H9 (cell line): ENCODE results near the gene DPYD. TPM values are rescaled to one million over a fixed set of nuclear protein-coding genes. Genes with fewer than 3 reads are reported as not detected.

Experiments used
- DNase-seq: peaks from one replicate; pipeline ENCODE4 v3.0.0-alpha.2; 2017
- H2AFZ ChIP-seq: one replicate; pipeline ENCODE4 v1.6.1; 2013; ENCODE audit warnings: mild to moderate bottlenecking, low read length, control low read depth, moderate library complexity
- H2AK5ac ChIP-seq: 2 replicates; pipeline ENCODE4 v1.6.1; 2013; ENCODE audit warnings: low read length, control low read depth, mixed read lengths; ENCODE audit not compliant: insufficient read length
- H2BK120ac ChIP-seq: one replicate; pipeline ENCODE4 v1.6.1; 2013; ENCODE audit warnings: low read depth, mild to moderate bottlenecking, low read length, control low read depth, inconsistent platforms; ENCODE audit not compliant: poor library complexity, severe bottlenecking
- H2BK12ac ChIP-seq: 2 replicates; pipeline ENCODE4 v1.6.1; 2013; ENCODE audit warnings: low read length, control low read depth, mixed read lengths, low read depth; ENCODE audit not compliant: insufficient read length
- H2BK15ac ChIP-seq: 2 replicates; pipeline ENCODE4 v1.6.1; 2013; ENCODE audit warnings: low read depth, low read length, control low read depth
- H2BK20ac ChIP-seq: one replicate; pipeline ENCODE4 v1.6.1; 2013; ENCODE audit warnings: low read depth, mild to moderate bottlenecking, low read length, control low read depth, inconsistent platforms; ENCODE audit not compliant: poor library complexity, severe bottlenecking
- H2BK5ac ChIP-seq: 2 replicates; pipeline ENCODE4 v1.6.1; 2013; ENCODE audit warnings: low read length, control low read depth, mixed read lengths; ENCODE audit not compliant: insufficient read length
- H3K14ac ChIP-seq: 2 replicates; pipeline ENCODE4 v1.6.1; 2013; ENCODE audit warnings: low read length, control low read depth; ENCODE audit not compliant: insufficient read depth
- H3K18ac ChIP-seq: 2 replicates; pipeline ENCODE4 v1.6.1; 2013; ENCODE audit warnings: low read depth, mild to moderate bottlenecking, mixed read lengths, low read length, control low read depth; ENCODE audit not compliant: insufficient read length
- H3K23ac ChIP-seq: 2 replicates; pipeline ENCODE4 v1.6.1; 2013; ENCODE audit warnings: low read length, control low read depth, mixed read lengths, low read depth; ENCODE audit not compliant: insufficient read length
- H3K23me2 ChIP-seq: 2 replicates; pipeline ENCODE4 v1.6.1; 2013; ENCODE audit warnings: low read depth, mild to moderate bottlenecking, mixed read lengths, low read length, control low read depth; ENCODE audit not compliant: insufficient read length, poor library complexity, severe bottlenecking
- H3K27ac ChIP-seq: 2 replicates; pipeline ENCODE4 v1.5.1; 2013; ENCODE audit warnings: low read length, control low read depth, mixed read lengths, low read depth; ENCODE audit not compliant: insufficient read length
- H3K27me3 ChIP-seq: 2 replicates; pipeline ENCODE4 v1.6.1; 2013; ENCODE audit warnings: low read length, control low read depth, inconsistent platforms; ENCODE audit not compliant: insufficient read depth
- H3K4ac ChIP-seq: 2 replicates; pipeline ENCODE4 v1.6.1; 2013; ENCODE audit warnings: low read depth, mild to moderate bottlenecking, control low read depth, inconsistent platforms, low read length, moderate library complexity
- H3K4me1 ChIP-seq: 2 replicates; pipeline ENCODE4 v1.6.1; 2013; ENCODE audit warnings: low read length, control low read depth, inconsistent platforms; ENCODE audit not compliant: insufficient read depth
- H3K4me2 ChIP-seq: 2 replicates; pipeline ENCODE4 v1.6.1; 2013; ENCODE audit warnings: low read length, control low read depth, mixed read lengths; ENCODE audit not compliant: insufficient read length, insufficient read depth
- H3K56ac ChIP-seq: 2 replicates; pipeline ENCODE4 v1.6.1; 2013; ENCODE audit warnings: low read depth, mild to moderate bottlenecking, mixed read lengths, low read length, control low read depth; ENCODE audit not compliant: insufficient read length
- H3K79me1 ChIP-seq: 2 replicates; pipeline ENCODE4 v1.6.1; 2013; ENCODE audit warnings: low read depth, mild to moderate bottlenecking, moderate library complexity, low read length, control low read depth, inconsistent platforms; ENCODE audit not compliant: insufficient read depth, poor library complexity, severe bottlenecking
- H3K79me2 ChIP-seq: 2 replicates; pipeline ENCODE4 v1.6.1; 2013; ENCODE audit warnings: low read length, control low read depth, inconsistent platforms; ENCODE audit not compliant: insufficient read depth
- H3K9ac ChIP-seq: 2 replicates; pipeline ENCODE4 v1.6.1; 2013; ENCODE audit warnings: low read length, control low read depth, mixed read lengths; ENCODE audit not compliant: insufficient read length; ENCODE audit errors: extremely low read depth
- H3K9me3 ChIP-seq: one replicate; pipeline ENCODE4 v1.6.1; 2013; ENCODE audit warnings: low read depth, low read length, inconsistent platforms; ENCODE audit not compliant: control insufficient read depth
- H3T11ph ChIP-seq: one replicate; pipeline ENCODE4 v1.6.1; 2013; ENCODE audit warnings: mild to moderate bottlenecking, low read length, control low read depth, inconsistent platforms
- H4K20me1 ChIP-seq: one replicate; pipeline ENCODE4 v1.6.1; 2013; ENCODE audit not compliant: control insufficient read depth, insufficient read length, insufficient read depth
- H4K5ac ChIP-seq: 2 replicates; pipeline ENCODE4 v1.6.1; 2013; ENCODE audit warnings: low read depth, mild to moderate bottlenecking, mixed read lengths, low read length, control low read depth; ENCODE audit not compliant: insufficient read length
- H4K8ac ChIP-seq: replicated peaks from 2 replicates; pipeline ENCODE4 v1.6.1; 2013; ENCODE audit warnings: low read length, control low read depth, mixed read lengths, low read depth; ENCODE audit not compliant: insufficient read length
- H4K91ac ChIP-seq: 2 replicates; pipeline ENCODE4 v1.6.1; 2013; ENCODE audit warnings: low read depth, mild to moderate bottlenecking, moderate library complexity, mixed read lengths, low read length, control low read depth; ENCODE audit not compliant: insufficient read length
- H3K27ac Mint-ChIP-seq, 3 experiments: 2 replicates in 2 of 3; 3 replicates in 1 of 3; pipeline ENCODE4 v1.8.0; 2020 to 2021; ENCODE audit warnings: mixed read lengths in 3 of 3, mild to moderate bottlenecking in 1 of 3, moderate library complexity in 1 of 3
- H3K27me3 Mint-ChIP-seq: 2 replicates; pipeline ENCODE4 v1.8.0; 2021; ENCODE audit warnings: low read depth, mild to moderate bottlenecking, moderate library complexity, mixed read lengths
- H3K36me3 Mint-ChIP-seq, 3 experiments: 2 replicates in 2 of 3; 3 replicates in 1 of 3; pipeline ENCODE4 v1.8.0; 2020 to 2021; ENCODE audit warnings: low read depth in 3 of 3, mixed read lengths in 3 of 3; ENCODE audit not compliant: insufficient read depth in 1 of 3
- H3K4me1 Mint-ChIP-seq, 2 experiments: 2 replicates each; pipeline ENCODE4 v1.8.0; 2020; ENCODE audit warnings: mixed read lengths in 2 of 2
- H3K4me3 Mint-ChIP-seq, 2 experiments: 2 replicates in 1 of 2; 3 replicates in 1 of 2; pipeline ENCODE4 v1.8.0; 2020 to 2021; ENCODE audit warnings: mild to moderate bottlenecking in 2 of 2, mixed read lengths in 2 of 2, moderate library complexity in 1 of 2
- H3K9me3 Mint-ChIP-seq, 2 experiments: 2 replicates in 1 of 2; 3 replicates in 1 of 2; pipeline ENCODE4 v1.8.0; 2020; ENCODE audit warnings: mild to moderate bottlenecking in 2 of 2, mixed read lengths in 2 of 2, moderate library complexity in 1 of 2
- CTCF ChIP-seq: fragments of 200-600 bp; sonication (generic); conservative IDR thresholded peaks from 3 replicates; pipeline ENCODE4 v1.8.0; 2021; ENCODE audit warnings: antibody characterized with exemption, mild to moderate bottlenecking
- WGBS: extraction: QIAGEN DNeasy Blood & Tissue Kit; methylation state at CpG from one replicate; pipeline ENCODE4 v1.1.7; 2013; ENCODE audit warnings: missing lambda C conversion rate, low lambda C conversion rate, mixed read lengths; ENCODE audit not compliant: insufficient read length; ENCODE audit errors: extremely low coverage; 5-methylcytosine and 5-hydroxymethylcytosine counted together
- total RNA-seq: library from RNA; stranded (reverse); gene quantifications from 2 replicates; pipeline ENCODE4 v1.2.1, GENCODE V29; 2021

DPYD gene
- total RNA-seq, 1 experiment from 2014 or later, result 0.37 TPM

GRCh38 chr1:97277891-97278654 lies 642.8 kb downstream of the DPYD start:
- H3K23me2 ChIP-seq, result no peaks in the 10 kb centered on the region
- no peak overlapping the region for H2BK20ac ChIP-seq
- H2BK12ac ChIP-seq, result no peak overlapping the region
- no peak overlapping the region for H2BK5ac ChIP-seq
- no peak overlapping the region for H3T11ph ChIP-seq
- H3K27ac Mint-ChIP-seq, result no peak overlapping the region
- H3K4ac ChIP-seq, result no peak overlapping the region
- no peak overlapping the region for H3K4me3 Mint-ChIP-seq
- no peak for TF ChIP-seq CTCF
- WGBS, result no CpG with 5 or more reads among the region's 2 CpGs
- H3K9me3 ChIP-seq, result no peaks in the 10 kb centered on the region
- no peaks in the 10 kb centered on the region for H3K79me2 ChIP-seq
- H3K4me1 Mint-ChIP-seq, result no peaks in the 10 kb centered on the region
- H4K91ac ChIP-seq, result no peak overlapping the region
- no peak overlapping the region for H4K8ac ChIP-seq
- no peak for DNase-seq
- no peak overlapping the region for H2AK5ac ChIP-seq
- no peak overlapping the region for H4K5ac ChIP-seq
- H2BK120ac ChIP-seq, result no peak overlapping the region
- no peaks in the 10 kb centered on the region for H3K4me1 ChIP-seq
- H3K9me3 Mint-ChIP-seq, result no peaks in the 10 kb centered on the region
- H3K9ac ChIP-seq, result no peak overlapping the region
- H2BK15ac ChIP-seq, result no peak overlapping the region
- no peaks in the 10 kb centered on the region for H3K27me3 Mint-ChIP-seq
- no peak overlapping the region for H3K56ac ChIP-seq
- no peaks in the 10 kb centered on the region; a peak in 1 of 7 replicates for H3K36me3 Mint-ChIP-seq
- H3K27me3 ChIP-seq, result no peaks in the 10 kb centered on the region
- H3K14ac ChIP-seq, result no peak overlapping the region
- H3K23ac ChIP-seq, result no peak overlapping the region
- H3K4me2 ChIP-seq, result no peak overlapping the region
- no peaks in the 10 kb centered on the region for H4K20me1 ChIP-seq
- no peak overlapping the region for H3K18ac ChIP-seq
- H2AFZ ChIP-seq, result no peak overlapping the region
- H3K27ac ChIP-seq, result no peak overlapping the region
- H3K79me1 ChIP-seq, result no peaks in the 10 kb centered on the region
